ENCODE data around the gene SH3BP5.
A peak's percentile ranks its signal among the peaks of the same experiment; 100 is the strongest.

Gene SH3BP5

GRCh38 chr3:15326037-15326436 lies 6.3 kb downstream of the SH3BP5 start:
- Mint-ChIP-seq H3K36me3 (ENCODE audit: low read depth) (peaks cover 47% of the 10 kb centered on the region), H3K27ac (no peak overlapping the region), H3K9me3 (no peaks in the 10 kb centered on the region), H3K27me3 (ENCODE audit: low read depth) (peaks cover 1% of the 10 kb centered on the region), H3K4me1 (ENCODE audit: low read depth) (peaks cover 37% of the 10 kb centered on the region), H3K4me3 (no peak overlapping the region)
- DNase-seq (ENCODE audit: low spot score) = no peak

DNA sequence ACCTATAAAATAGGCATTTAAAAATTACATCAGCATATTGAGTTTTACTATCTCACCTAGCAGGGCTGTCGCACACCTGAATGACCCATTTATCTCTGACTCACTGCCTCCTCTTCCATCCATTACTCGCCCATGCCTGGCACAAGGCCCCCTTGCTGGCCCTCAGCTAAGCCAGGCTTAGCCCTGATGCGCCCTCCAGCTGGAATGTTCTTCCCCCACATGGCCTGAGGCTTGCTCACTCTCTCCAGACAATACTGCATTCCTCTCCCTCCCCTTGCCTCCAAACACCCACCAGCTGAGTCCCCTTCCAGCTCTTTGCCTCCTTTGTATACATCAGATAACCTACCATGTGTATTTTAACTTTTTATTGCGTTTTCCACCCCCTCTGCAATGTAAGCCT lies 7.2 kb downstream of the SH3BP5 start:
- Mint-ChIP-seq H3K27ac (no peak overlapping the region), H3K4me1 (ENCODE audit: low read depth) (peaks cover 37% of the 10 kb centered on the region), H3K9me3 (no peaks in the 10 kb centered on the region), H3K4me3 (no peak overlapping the region), H3K27me3 (ENCODE audit: low read depth) (no peaks in the 10 kb centered on the region), H3K36me3 (ENCODE audit: low read depth) (peaks cover 47% of the 10 kb centered on the region)
- no peak for DNase-seq (ENCODE audit: low spot score)

DNA sequence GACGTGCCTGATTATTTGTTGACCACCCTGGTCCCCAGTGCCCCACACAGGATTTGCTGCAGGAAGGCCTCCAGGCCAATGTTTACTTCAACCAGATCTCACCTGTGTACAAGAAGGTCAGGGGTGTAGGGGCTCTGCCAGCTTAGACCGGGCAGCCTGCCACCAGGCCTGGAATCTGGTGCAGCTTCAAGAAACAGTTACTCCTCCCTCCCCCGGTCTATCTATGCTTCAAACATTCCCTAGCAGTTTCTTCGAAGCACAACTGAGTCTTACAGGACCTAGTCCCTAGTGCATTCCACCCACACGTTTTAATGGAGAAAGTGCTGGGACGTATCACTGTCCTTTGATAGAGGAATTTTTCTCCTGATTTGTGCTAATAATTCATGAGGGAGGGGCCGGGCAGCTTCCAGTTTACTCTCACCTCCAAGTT lies 8.0 kb downstream of the SH3BP5 start:
- Mint-ChIP-seq H3K36me3 (ENCODE audit: low read depth) (peaks cover 38% of the 10 kb centered on the region), H3K4me1 (ENCODE audit: low read depth) (peaks cover 42% of the 10 kb centered on the region), H3K9me3 (no peaks in the 10 kb centered on the region)

DNA sequence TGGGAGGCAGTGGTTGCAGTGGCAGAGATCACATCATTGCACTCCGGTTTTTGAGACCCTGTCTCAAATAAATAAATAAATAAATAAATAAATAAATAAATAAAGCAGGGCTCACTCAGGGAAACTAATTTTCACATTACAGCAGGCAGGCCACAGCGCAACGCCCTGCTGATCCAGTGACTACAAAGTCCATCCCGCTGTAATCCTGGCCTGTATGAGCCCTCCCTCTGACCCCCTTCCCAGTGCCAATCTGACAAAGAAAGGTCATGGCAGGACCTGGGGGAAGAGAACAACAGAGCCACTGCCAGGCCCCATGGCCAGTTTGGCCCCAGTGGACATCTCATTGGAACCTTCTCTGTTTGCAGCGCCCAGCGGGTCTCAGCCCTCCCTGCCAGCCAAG lies 9.3 kb downstream of the SH3BP5 start:
- Mint-ChIP-seq H3K36me3 (ENCODE audit: low read depth) (peaks cover 27% of the 10 kb centered on the region), H3K27ac (no peak overlapping the region), H3K4me3 (no peak overlapping the region), H3K27me3 (ENCODE audit: low read depth) (no peaks in the 10 kb centered on the region), H3K9me3 (no peaks in the 10 kb centered on the region), H3K4me1 (ENCODE audit: low read depth) (peaks cover 36% of the 10 kb centered on the region)
- no peak for DNase-seq (ENCODE audit: low spot score)

More for the DNA sequence above, 8.0 kb downstream of the SH3BP5 start:
- Mint-ChIP-seq H3K27ac (no peak overlapping the region), H3K27me3 (ENCODE audit: low read depth) (no peaks in the 10 kb centered on the region), H3K4me3 (no peak overlapping the region)
- DNase-seq (ENCODE audit: low spot score) = no peak

- Mint-ChIP-seq H3K27me3 (ENCODE audit: low read depth) (no peaks in the 10 kb centered on the region), H3K27ac (no peak overlapping the region), H3K36me3 (ENCODE audit: low read depth) (peaks cover 21% of the 10 kb centered on the region), H3K4me1 (ENCODE audit: low read depth) (peaks cover 35% of the 10 kb centered on the region), H3K4me3 (no peak overlapping the region), H3K9me3 (no peaks in the 10 kb centered on the region)
- DNase-seq (ENCODE audit: low spot score) = no peak
Observed at GRCh38 chr3:15321349-15321748, 11.0 kb downstream of the SH3BP5 start.

GRCh38 chr3:15319575-15319974 lies 12.8 kb downstream of the SH3BP5 start:
- no peaks in the 10 kb centered on the region for H3K27me3 Mint-ChIP-seq (ENCODE audit: low read depth)
- H3K4me1 Mint-ChIP-seq (ENCODE audit: low read depth) = peaks cover 41% of the 10 kb centered on the region
- peaks cover 13% of the 10 kb centered on the region for H3K36me3 Mint-ChIP-seq (ENCODE audit: low read depth)
- DNase-seq (ENCODE audit: low spot score) = no peak
- no peaks in the 10 kb centered on the region for H3K9me3 Mint-ChIP-seq
- H3K4me3 Mint-ChIP-seq = no peak overlapping the region
- H3K27ac Mint-ChIP-seq = no peak overlapping the region

DNA sequence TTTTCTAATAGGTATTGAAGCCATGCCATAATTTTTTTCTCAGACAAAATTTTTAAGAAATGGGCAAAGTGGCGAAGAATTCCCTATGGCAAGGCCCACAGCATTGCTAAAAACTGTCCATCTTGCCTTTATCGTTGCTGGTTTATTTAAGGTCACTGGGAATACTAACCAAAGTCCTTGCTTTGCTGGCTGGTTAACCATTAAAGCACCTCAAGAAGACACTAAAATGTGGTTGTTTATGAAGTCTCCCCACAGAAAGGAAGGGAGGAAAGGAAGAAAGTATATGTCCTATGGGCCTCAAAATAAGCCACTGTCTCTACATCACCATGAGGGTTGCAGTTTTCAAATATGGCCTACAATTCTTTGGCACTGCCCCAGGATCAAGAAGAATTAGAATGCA lies 13.2 kb downstream of the SH3BP5 start:
- peaks cover 45% of the 10 kb centered on the region for H3K4me1 Mint-ChIP-seq (ENCODE audit: low read depth)
- H3K4me3 Mint-ChIP-seq = no peak overlapping the region
- no peaks in the 10 kb centered on the region for H3K9me3 Mint-ChIP-seq
- peaks cover 11% of the 10 kb centered on the region for H3K36me3 Mint-ChIP-seq (ENCODE audit: low read depth)
- H3K27me3 Mint-ChIP-seq (ENCODE audit: low read depth) = no peaks in the 10 kb centered on the region
- H3K27ac Mint-ChIP-seq = no peak overlapping the region
- DNase-seq (ENCODE audit: low spot score) = no peak

DNA sequence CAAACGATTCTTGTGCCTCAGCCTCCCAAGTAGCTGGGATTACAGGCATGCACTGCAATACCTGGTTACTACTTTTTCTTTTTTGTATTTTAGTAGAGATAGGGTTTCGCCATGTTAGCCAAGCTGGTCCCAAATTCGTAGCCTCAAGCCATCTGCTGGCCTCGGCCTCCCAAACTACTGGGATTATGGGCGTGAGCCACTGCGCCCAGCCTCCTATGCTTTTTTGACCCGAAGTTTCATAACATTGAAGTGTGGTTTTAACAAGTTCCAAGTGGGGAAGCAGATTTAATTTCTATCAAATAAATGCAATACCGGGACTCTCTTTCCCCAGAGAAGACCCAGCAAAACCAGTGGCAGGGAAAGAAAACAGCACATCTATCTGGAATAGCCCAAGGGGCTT lies 13.7 kb downstream of the SH3BP5 start:
- H3K9me3 Mint-ChIP-seq = no peaks in the 10 kb centered on the region
- no peak overlapping the region for H3K4me3 Mint-ChIP-seq
- H3K36me3 Mint-ChIP-seq (ENCODE audit: low read depth) = peaks cover 10% of the 10 kb centered on the region
- peaks cover 43% of the 10 kb centered on the region for H3K4me1 Mint-ChIP-seq (ENCODE audit: low read depth)
- no peak overlapping the region for H3K27ac Mint-ChIP-seq
- no peak for DNase-seq (ENCODE audit: low spot score)
- H3K27me3 Mint-ChIP-seq (ENCODE audit: low read depth) = no peaks in the 10 kb centered on the region

GRCh38 chr3:15316998-15317435 lies 15.4 kb downstream of the SH3BP5 start:
- Mint-ChIP-seq H3K4me3 (no peak overlapping the region), H3K27me3 (ENCODE audit: low read depth) (no peaks in the 10 kb centered on the region), H3K9me3 (no peaks in the 10 kb centered on the region), H3K36me3 (ENCODE audit: low read depth) (peaks cover 13% of the 10 kb centered on the region), H3K27ac (no peak overlapping the region), H3K4me1 (ENCODE audit: low read depth) (peaks cover 53% of the 10 kb centered on the region)
- DNase-seq (ENCODE audit: low spot score) = no peak

- no peaks in the 10 kb centered on the region for H3K27me3 Mint-ChIP-seq (ENCODE audit: low read depth)
- peaks cover 15% of the 10 kb centered on the region for H3K36me3 Mint-ChIP-seq (ENCODE audit: low read depth)
- no peaks in the 10 kb centered on the region for H3K9me3 Mint-ChIP-seq
- H3K27ac Mint-ChIP-seq = peak overlapping the region; percentile 42
- H3K4me3 Mint-ChIP-seq = no peak overlapping the region
- DNase-seq (ENCODE audit: low spot score) = no peak
- peaks cover 55% of the 10 kb centered on the region for H3K4me1 Mint-ChIP-seq (ENCODE audit: low read depth)
Observed at GRCh38 chr3:15315003-15315402, 17.4 kb downstream of the SH3BP5 start.

DNA sequence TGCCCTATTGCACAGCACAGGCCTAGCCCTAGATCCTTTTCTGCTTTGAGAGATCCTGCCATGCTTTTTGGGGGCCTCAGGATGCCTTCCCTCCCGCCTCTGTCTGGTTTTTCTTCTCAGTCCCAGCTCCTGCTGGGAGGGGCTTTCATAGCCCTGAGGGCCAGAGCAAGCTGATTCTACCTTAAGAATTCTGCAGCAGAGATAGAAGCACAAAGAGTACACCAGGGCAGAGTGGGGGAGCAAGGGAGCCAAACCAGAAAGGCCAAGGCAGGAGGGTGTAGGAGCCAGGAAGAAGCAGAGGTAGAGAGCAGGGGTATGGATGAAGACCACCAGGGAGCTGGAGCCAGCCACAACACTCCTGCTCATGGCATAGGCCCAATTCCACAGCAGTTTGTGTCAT lies 18.1 kb downstream of the SH3BP5 start:
- peak overlapping the region; percentile 8 for H3K27ac Mint-ChIP-seq
- DNase-seq (ENCODE audit: low spot score) = no peak
- no peak overlapping the region for H3K4me3 Mint-ChIP-seq

GRCh38 chr3:15313461-15313860 lies 18.9 kb downstream of the SH3BP5 start:
- Mint-ChIP-seq H3K27me3 (ENCODE audit: low read depth) (no peaks in the 10 kb centered on the region), H3K36me3 (ENCODE audit: low read depth) (peaks cover 20% of the 10 kb centered on the region), H3K4me3 (no peak overlapping the region), H3K9me3 (no peaks in the 10 kb centered on the region), H3K27ac (no peak overlapping the region), H3K4me1 (ENCODE audit: low read depth) (peaks cover 61% of the 10 kb centered on the region)
- DNase-seq (ENCODE audit: low spot score) = no peak

More for the DNA sequence above, 18.1 kb downstream of the SH3BP5 start:
- Mint-ChIP-seq H3K27me3 (ENCODE audit: low read depth) (no peaks in the 10 kb centered on the region), H3K9me3 (no peaks in the 10 kb centered on the region), H3K36me3 (ENCODE audit: low read depth) (peaks cover 15% of the 10 kb centered on the region), H3K4me1 (ENCODE audit: low read depth) (peaks cover 56% of the 10 kb centered on the region)

DNA sequence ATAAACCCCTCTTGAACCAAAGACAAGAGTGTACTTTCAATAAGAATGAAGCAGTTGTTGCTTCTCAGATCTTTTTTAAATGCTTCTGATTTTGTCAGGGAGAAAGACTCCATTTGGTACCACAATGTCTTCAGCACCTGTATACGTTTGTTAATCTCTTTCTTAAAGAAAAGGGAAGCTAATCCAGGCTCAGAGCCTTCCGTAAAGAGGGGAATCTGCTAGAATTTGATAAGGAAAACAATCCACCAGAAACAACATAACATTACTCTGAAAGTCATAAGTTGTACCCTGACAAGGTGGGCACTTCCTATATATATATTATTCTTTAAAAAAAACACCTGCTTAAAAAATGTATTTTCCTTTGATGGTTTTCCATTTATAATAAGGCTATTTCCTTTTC lies 19.8 kb downstream of the SH3BP5 start:
- Mint-ChIP-seq H3K27ac (peak overlapping the region; percentile 33), H3K4me1 (ENCODE audit: low read depth) (peaks cover 66% of the 10 kb centered on the region), H3K36me3 (ENCODE audit: low read depth) (peaks cover 20% of the 10 kb centered on the region), H3K4me3 (peak overlapping the region; percentile 19), H3K9me3 (no peaks in the 10 kb centered on the region), H3K27me3 (ENCODE audit: low read depth) (no peaks in the 10 kb centered on the region)
- no peak for DNase-seq (ENCODE audit: low spot score)

DNA sequence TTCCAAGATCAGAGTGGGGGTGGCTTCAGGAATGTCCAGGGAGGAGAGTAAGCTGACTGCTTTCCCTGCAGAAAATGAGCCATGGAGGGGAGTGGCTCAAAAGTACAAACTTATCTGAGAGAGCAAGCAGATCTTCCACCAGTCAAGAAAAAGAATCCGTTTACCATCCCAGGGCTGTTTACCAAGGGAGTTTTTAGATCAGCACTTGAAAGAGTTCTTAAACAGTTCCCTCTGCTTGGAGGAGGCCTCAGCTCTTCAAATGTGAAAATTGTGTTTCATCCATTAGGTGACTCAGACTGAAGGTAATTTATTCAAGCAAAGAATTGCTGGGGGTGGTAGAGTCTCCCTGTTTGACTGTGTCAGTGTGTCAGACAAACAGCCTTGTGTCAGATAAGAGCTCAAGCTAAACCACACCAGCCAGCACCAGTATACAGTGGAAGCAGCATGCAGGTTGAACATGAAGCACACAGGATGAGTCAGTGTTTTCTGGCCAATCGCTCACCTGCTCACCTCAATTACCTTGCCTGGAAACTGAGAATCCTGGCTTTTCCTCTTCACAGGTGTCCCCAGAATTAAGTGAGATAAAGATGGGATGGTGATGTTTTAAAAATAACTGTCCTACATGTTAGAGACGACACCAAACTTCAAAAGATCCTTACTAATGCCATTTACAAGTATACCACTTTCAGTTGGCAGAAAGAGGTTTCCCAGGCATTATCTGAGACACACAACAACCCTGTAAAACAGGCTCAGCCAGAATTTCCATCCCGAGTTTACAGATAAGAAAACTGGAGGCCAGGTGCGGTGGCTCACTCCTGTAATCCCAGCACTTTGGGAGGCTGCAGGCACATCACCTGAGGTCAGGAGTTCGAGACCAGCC lies 21.7 kb downstream of the SH3BP5 start:
- Mint-ChIP-seq H3K36me3 (ENCODE audit: low read depth) (peaks cover 24% of the 10 kb centered on the region), H3K4me3 (peak overlapping the region; percentile 75), H3K4me1 (ENCODE audit: low read depth) (peaks cover 59% of the 10 kb centered on the region), H3K27ac (peak overlapping the region; percentile 91), H3K27me3 (ENCODE audit: low read depth) (no peaks in the 10 kb centered on the region), H3K9me3 (peaks cover under 1% of the 10 kb centered on the region)
- peak; percentile 84 for DNase-seq (ENCODE audit: low spot score)

Measured in T-helper 2 cell treated with Interferon-gamma antibody and Interleukin-4, amounts not matched to agents 5 μg/mL and 100 μg/mL, for 36 hours (primary cell).